ENCODE results near the gene CHRD.

The CHRD gene

GRCh38 chr3:184345317-184346144, 34.3 kb upstream of the CHRD start:
- DNase-seq, result peak; percentile 53
- Histone ChIP-seq H3K36me3 (replicated peaks) (no peaks in the 10 kb centered on the region), H3K27me3 (replicated peaks) (no peaks in the 10 kb centered on the region), H3K4me3 (ENCODE audit: low read depth, low read length) (no peak overlapping the region), H3K27ac (no peak overlapping the region)
- in situ Hi-C loops (cut with HindIII; ENCODE audit: low pct_ligation_motif_present, low sequenced_read_pairs), result no loop called here
- TF ChIP-seq CTCF (IDR thresholded peaks at IDR 0.05; ENCODE audit: low read depth, low read length, missing control alignments), result peak; percentile 78

- no peak for TF ChIP-seq CTCF (IDR thresholded peaks at IDR 0.05; ENCODE audit: low read depth, low read length, missing control alignments)
- Histone ChIP-seq H3K36me3 (replicated peaks) (no peaks in the 10 kb centered on the region), H3K27ac (no peak overlapping the region), H3K4me3 (ENCODE audit: low read depth, low read length) (no peak overlapping the region), H3K27me3 (replicated peaks) (no peaks in the 10 kb centered on the region)
- in situ Hi-C loops (cut with HindIII; ENCODE audit: low pct_ligation_motif_present, low sequenced_read_pairs), result no loop called here
- no peak for DNase-seq
These were observed 33.2 kb upstream of the CHRD start for GRCh38 chr3:184346480-184347190.

GRCh38 chr3:184347321-184348056, 32.4 kb upstream of the CHRD start:
- H3K27ac ChIP-seq, result no peak overlapping the region
- in situ Hi-C loops (cut with HindIII; ENCODE audit: low pct_ligation_motif_present, low sequenced_read_pairs), result no loop called here
- H3K4me3 ChIP-seq (ENCODE audit: low read depth, low read length), result no peak overlapping the region
- no peaks in the 10 kb centered on the region for H3K27me3 ChIP-seq (replicated peaks)
- TF ChIP-seq CTCF (IDR thresholded peaks at IDR 0.05; ENCODE audit: low read depth, low read length, missing control alignments), result no peak
- H3K36me3 ChIP-seq (replicated peaks), result no peaks in the 10 kb centered on the region
- no peak for DNase-seq

- no peaks in the 10 kb centered on the region for H3K36me3 ChIP-seq (replicated peaks)
- no peak for DNase-seq
- in situ Hi-C loops (cut with HindIII; ENCODE audit: low pct_ligation_motif_present, low sequenced_read_pairs), result no loop called here
- no peak overlapping the region for H3K27ac ChIP-seq
- H3K27me3 ChIP-seq (replicated peaks), result no peaks in the 10 kb centered on the region
- no peak for TF ChIP-seq CTCF (IDR thresholded peaks at IDR 0.05; ENCODE audit: low read depth, low read length, missing control alignments)
- no peak overlapping the region for H3K4me3 ChIP-seq (ENCODE audit: low read depth, low read length)
These were observed 31.8 kb upstream of the CHRD start for GRCh38 chr3:184348057-184348382.

GRCh38 chr3:184349563-184350470, 30.0 kb upstream of the CHRD start:
- no peak overlapping the region for H3K4me3 ChIP-seq (ENCODE audit: low read depth, low read length)

More at GRCh38 chr3:184349563-184350470, 30.0 kb upstream of the CHRD start:
- no peaks in the 10 kb centered on the region for H3K36me3 ChIP-seq (replicated peaks)
- in situ Hi-C loops (cut with HindIII; ENCODE audit: low pct_ligation_motif_present, low sequenced_read_pairs), result loop anchor here (25.0 kb wide), 1 partner anchor 187 kb away; no protein-coding TSS in a partner anchor
- TF ChIP-seq CTCF (IDR thresholded peaks at IDR 0.05; ENCODE audit: low read depth, low read length, missing control alignments), result no peak
- H3K27ac ChIP-seq, result no peak overlapping the region
- no peak for DNase-seq
- H3K27me3 ChIP-seq (replicated peaks), result no peaks in the 10 kb centered on the region
